SK-N-SH (cell line): ENCODE results near the gene INTS3. TPM values are rescaled to one million over a fixed set of nuclear protein-coding genes. Genes with fewer than 3 reads are reported as not detected.

Experiments used
- CTCF ChIA-PET: fragments of 300-600, 350-600 bp; formaldehyde crosslinking; extraction: SDS; loops from one replicate; lab custom pipeline; 2021; lab: Yijun Ruan, JAX
- POLR2A ChIA-PET: fragments of 350-600 bp; sonication (Branson Sonifier 250); formaldehyde crosslinking; extraction: SDS; loops from one replicate; lab custom pipeline; 2020; ENCODE audit warnings: antibody characterized with exemption, inconsistent platforms; lab: Yijun Ruan, JAX
- DNase-seq: peaks from one replicate; pipeline ENCODE4 v3.0.0; 2012
- H2AFZ ChIP-seq: fragments of 200-600 bp; sonication (generic); 2 replicates; pipeline ENCODE4 v1.8.1; 2016; ENCODE audit warnings: antibody characterized with exemption, mild to moderate bottlenecking, low read depth
- H3F3A ChIP-seq: fragments of 200-600 bp; sonication (generic); replicated peaks from 2 replicates; pipeline ENCODE3; 2016; ENCODE audit warnings: antibody characterized with exemption, mild to moderate bottlenecking; ENCODE audit not compliant: insufficient read depth
- H3K27ac ChIP-seq, 2 experiments: fragments of 200-500 bp in 1 of 2; fragments of 200-600 bp in 1 of 2; sonication (Bioruptor generic) in 1 of 2; sonication (generic), shearing (Covaris generic) in 1 of 2; 2 replicates each; pipeline versions ENCODE4 v1.5.1 to v1.6.1; 2014 to 2016; ENCODE audit warnings: low read depth in 2 of 2, inconsistent platforms in 1 of 2, low read length in 1 of 2, mild to moderate bottlenecking in 1 of 2, mixed read lengths in 1 of 2
- H3K27me3 ChIP-seq: fragments of 200-600 bp; sonication (generic), shearing (Covaris generic); 2 replicates; pipeline ENCODE4 v1.6.1; 2016; ENCODE audit warnings: mixed run types; ENCODE audit not compliant: insufficient read depth
- H3K36me3 ChIP-seq, 2 experiments: fragments of 200-500 bp in 1 of 2; fragments of 200-600 bp in 1 of 2; sonication (Bioruptor generic) in 1 of 2; sonication (generic) in 1 of 2; replicated peaks in 1 of 2; 2 replicates each; pipeline versions ENCODE3 to v1.5.1; 2014 to 2016; ENCODE audit warnings: low read length in 1 of 2, mild to moderate bottlenecking in 1 of 2; ENCODE audit not compliant: insufficient read depth in 2 of 2, control insufficient read depth in 1 of 2
- H3K4me1 ChIP-seq, 2 experiments: fragments of 200-500 bp in 1 of 2; fragments of 200-600 bp in 1 of 2; sonication (Bioruptor generic) in 1 of 2; sonication (generic), shearing (Covaris generic) in 1 of 2; 2 replicates each; pipeline versions ENCODE4 v1.5.1 to v1.6.1; 2014 to 2016; ENCODE audit warnings: low read depth in 1 of 2, low read length in 1 of 2, mixed run types in 1 of 2; ENCODE audit not compliant: insufficient read depth in 2 of 2, control insufficient read depth in 1 of 2
- H3K4me2 ChIP-seq: fragments of 200-600 bp; sonication (generic), shearing (Covaris generic); 2 replicates; pipeline ENCODE4 v1.6.1; 2017; ENCODE audit warnings: mixed run types
- H3K4me3 ChIP-seq, 2 experiments: fragments of 200-500 bp in 1 of 2; fragments of 200-600 bp in 1 of 2; sonication (Bioruptor generic) in 1 of 2; sonication (generic), shearing (Covaris generic) in 1 of 2; 2 replicates each; pipeline versions ENCODE4 v1.5.1 to v1.8.1; 2014 to 2016; ENCODE audit warnings: low read depth in 2 of 2, inconsistent platforms in 1 of 2, low read length in 1 of 2, mild to moderate bottlenecking in 1 of 2, mixed read lengths in 1 of 2, moderate library complexity in 1 of 2
- H3K79me2 ChIP-seq: fragments of 200-600 bp; sonication (generic); 2 replicates; pipeline ENCODE4 v1.8.1; 2017; ENCODE audit warnings: mild to moderate bottlenecking; ENCODE audit not compliant: insufficient read depth
- H3K9ac ChIP-seq: fragments of 200-600 bp; sonication (generic); 2 replicates; pipeline ENCODE4 v1.6.1; 2017; ENCODE audit warnings: mixed run types
- H3K9me2 ChIP-seq: fragments of 200-600 bp; sonication (generic); 2 replicates; pipeline ENCODE4 v1.6.1; 2017; ENCODE audit warnings: mixed run types
- H3K9me3 ChIP-seq: fragments of 200-600 bp; sonication (generic); 2 replicates; pipeline ENCODE4 v1.6.1; 2017; ENCODE audit warnings: mixed run types, mild to moderate bottlenecking, moderate library complexity
- H4K20me1 ChIP-seq: fragments of 200-600 bp; sonication (generic); 2 replicates; pipeline ENCODE4 v1.6.1; 2017; ENCODE audit warnings: mild to moderate bottlenecking, mixed run types; ENCODE audit not compliant: insufficient read depth
- CHD2 ChIP-seq: fragments of 150-350 bp; IDR thresholded peaks from 2 replicates; pipeline ENCODE4 v1.6.1; 2018; ENCODE audit warnings: low read length; ENCODE audit not compliant: partially characterized antibody
- CTCF ChIP-seq: fragments of 200-600 bp; sonication (generic); IDR thresholded peaks from 2 replicates; pipeline ENCODE4 v1.6.1; 2017; ENCODE audit warnings: antibody characterized with exemption, mild to moderate bottlenecking, moderate library complexity
- EP300 ChIP-seq, 2 experiments: IDR thresholded peaks; 2 replicates each; pipeline versions ENCODE4 v1.4.0 to v1.6.1; 2012; ENCODE audit warnings: borderline replicate concordance in 1 of 2, low read depth in 1 of 2, low read length in 1 of 2
- FOXJ3 ChIP-seq: sonication (generic); formaldehyde crosslinking; IDR thresholded peaks from 2 replicates; pipeline ENCODE4 v1.5.1; 2020; ENCODE audit warnings: mild to moderate bottlenecking, missing genetic modification reagents
- GABPA ChIP-seq: IDR thresholded peaks from 2 replicates; pipeline ENCODE4 v1.4.0; 2012; ENCODE audit warnings: low read depth, mild to moderate bottlenecking
- GATA2 ChIP-seq: sonication (generic); formaldehyde crosslinking; IDR thresholded peaks from 2 replicates; pipeline ENCODE4 v1.5.0; 2020; ENCODE audit warnings: mild to moderate bottlenecking, missing genetic modification reagents
- MEF2A ChIP-seq: IDR thresholded peaks from 2 replicates; pipeline ENCODE4 v1.4.0; 2012; ENCODE audit warnings: low read depth, borderline replicate concordance
- MXI1 ChIP-seq: IDR thresholded peaks from 2 replicates; pipeline ENCODE4 v1.6.1; 2012; ENCODE audit warnings: mild to moderate bottlenecking, low read depth, low read length, improper control_type of control experiment
- NRF1 ChIP-seq: IDR thresholded peaks from 2 replicates; pipeline ENCODE4 v1.6.1; 2012; ENCODE audit warnings: low read depth, mild to moderate bottlenecking, low read length
- RXRA ChIP-seq: IDR thresholded peaks from 2 replicates; pipeline ENCODE4 v1.4.0; 2012; ENCODE audit warnings: low read depth, mild to moderate bottlenecking, borderline replicate concordance
- SIN3A ChIP-seq: IDR thresholded peaks from 2 replicates; pipeline ENCODE4 v1.6.1; 2012; ENCODE audit warnings: low read depth, mild to moderate bottlenecking, low read length, moderate library complexity, borderline replicate concordance
- SMC3 ChIP-seq: IDR thresholded peaks from 2 replicates; pipeline ENCODE4 v1.6.1; 2012; ENCODE audit warnings: low read depth, low read length, improper control_type of control experiment
- TAF1 ChIP-seq: IDR thresholded peaks from 2 replicates; pipeline ENCODE4 v1.6.1; 2012; ENCODE audit warnings: low read depth, mild to moderate bottlenecking, low read length, moderate library complexity, borderline replicate concordance
- TEAD4 ChIP-seq: IDR thresholded peaks from 2 replicates; pipeline ENCODE4 v1.4.0; 2012; ENCODE audit warnings: mild to moderate bottlenecking, borderline replicate concordance; ENCODE audit not compliant: insufficient read depth
- YY1 ChIP-seq: IDR thresholded peaks from 2 replicates; pipeline ENCODE4 v1.4.0; 2012; ENCODE audit warnings: low read depth, mild to moderate bottlenecking
- WGBS: methylation state at CpG from one replicate; pipeline ENCODE4 v1.1.6; 2017; ENCODE audit warnings: low lambda C conversion rate; 5-methylcytosine and 5-hydroxymethylcytosine counted together
- polyA plus RNA-seq, 3 experiments: library from polyadenylated mRNA; depleted of rRNA; stranded (reverse); fragments of >200 nt; gene quantifications; 2 replicates each; pipeline ENCODE4 v1.2.3, GENCODE V29; 2012
- TF ChIP-seq, protein P1 (sequence below): fragments of 150-350 bp; IDR thresholded peaks from 2 replicates; pipeline ENCODE4 v1.6.1; 2017; ENCODE audit warnings: antibody characterized with exemption, low read length, low read depth, borderline replicate concordance
- TF ChIP-seq, protein P2 (sequence below): IDR thresholded peaks from 2 replicates; pipeline ENCODE4 v1.6.1; 2012; ENCODE audit warnings: mild to moderate bottlenecking, low read depth, low read length, moderate library complexity
- TF ChIP-seq, protein P3 (sequence below): IDR thresholded peaks from 2 replicates; pipeline ENCODE4 v1.4.0; 2012; ENCODE audit warnings: low read depth, borderline replicate concordance

Gene INTS3
- polyA plus RNA-seq, 1 of the 3 experiments (the other 2 are of a cell fraction): 64.3 TPM

DNA sequence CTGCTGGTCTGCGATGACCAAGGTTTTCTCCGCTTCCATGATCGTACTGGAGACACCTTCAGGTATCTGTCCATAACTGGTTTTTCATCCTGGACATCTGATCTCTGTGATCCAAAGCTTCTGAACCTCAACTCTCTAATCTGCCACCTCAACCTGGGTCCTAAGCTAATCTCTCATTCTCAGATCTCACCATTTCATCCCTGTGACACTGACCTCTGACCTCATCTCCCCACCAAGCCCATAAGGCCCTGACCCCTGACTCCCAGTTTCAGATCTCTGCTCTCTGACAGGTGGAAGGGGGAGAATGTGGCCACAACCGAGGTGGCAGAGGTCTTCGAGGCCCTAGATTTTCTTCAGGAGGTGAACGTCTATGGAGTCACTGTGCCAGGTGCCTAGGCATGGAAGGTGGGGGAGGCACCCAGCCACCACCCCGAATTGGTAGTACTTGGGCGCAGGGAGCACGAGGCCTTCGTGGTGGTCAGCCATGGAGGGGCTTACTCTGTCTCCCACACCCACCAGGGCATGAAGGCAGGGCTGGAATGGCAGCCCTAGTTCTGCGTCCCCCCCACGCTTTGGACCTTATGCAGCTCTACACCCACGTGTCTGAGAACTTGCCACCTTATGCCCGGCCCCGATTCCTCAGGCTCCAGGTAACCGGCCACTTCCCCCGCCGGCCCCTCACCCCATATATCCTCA lies 51.1 kb downstream of the INTS3 start:
- H3K4me3 ChIP-seq: no peak overlapping the region
- DNase-seq: no peak
- no peaks in the 10 kb centered on the region for H3K9me3 ChIP-seq
- TF ChIP-seq TAF1: no peak
- no peak for TF ChIP-seq SMC3
- TF ChIP-seq CTCF: no peak
- TF ChIP-seq NRF1: no peak
- no peak for TF ChIP-seq YY1
- no peak for TF ChIP-seq TEAD4
- no peak for TF ChIP-seq GATA2
- TF ChIP-seq, protein P1, sequence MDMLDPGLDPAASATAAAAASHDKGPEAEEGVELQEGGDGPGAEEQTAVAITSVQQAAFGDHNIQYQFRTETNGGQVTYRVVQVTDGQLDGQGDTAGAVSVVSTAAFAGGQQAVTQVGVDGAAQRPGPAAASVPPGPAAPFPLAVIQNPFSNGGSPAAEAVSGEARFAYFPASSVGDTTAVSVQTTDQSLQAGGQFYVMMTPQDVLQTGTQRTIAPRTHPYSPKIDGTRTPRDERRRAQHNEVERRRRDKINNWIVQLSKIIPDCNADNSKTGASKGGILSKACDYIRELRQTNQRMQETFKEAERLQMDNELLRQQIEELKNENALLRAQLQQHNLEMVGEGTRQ: no peak
- TF ChIP-seq CHD2: no peak
- TF ChIP-seq GABPA: no peak
- no peak for TF ChIP-seq MEF2A
- TF ChIP-seq RXRA: no peak
- TF ChIP-seq, protein P2, sequence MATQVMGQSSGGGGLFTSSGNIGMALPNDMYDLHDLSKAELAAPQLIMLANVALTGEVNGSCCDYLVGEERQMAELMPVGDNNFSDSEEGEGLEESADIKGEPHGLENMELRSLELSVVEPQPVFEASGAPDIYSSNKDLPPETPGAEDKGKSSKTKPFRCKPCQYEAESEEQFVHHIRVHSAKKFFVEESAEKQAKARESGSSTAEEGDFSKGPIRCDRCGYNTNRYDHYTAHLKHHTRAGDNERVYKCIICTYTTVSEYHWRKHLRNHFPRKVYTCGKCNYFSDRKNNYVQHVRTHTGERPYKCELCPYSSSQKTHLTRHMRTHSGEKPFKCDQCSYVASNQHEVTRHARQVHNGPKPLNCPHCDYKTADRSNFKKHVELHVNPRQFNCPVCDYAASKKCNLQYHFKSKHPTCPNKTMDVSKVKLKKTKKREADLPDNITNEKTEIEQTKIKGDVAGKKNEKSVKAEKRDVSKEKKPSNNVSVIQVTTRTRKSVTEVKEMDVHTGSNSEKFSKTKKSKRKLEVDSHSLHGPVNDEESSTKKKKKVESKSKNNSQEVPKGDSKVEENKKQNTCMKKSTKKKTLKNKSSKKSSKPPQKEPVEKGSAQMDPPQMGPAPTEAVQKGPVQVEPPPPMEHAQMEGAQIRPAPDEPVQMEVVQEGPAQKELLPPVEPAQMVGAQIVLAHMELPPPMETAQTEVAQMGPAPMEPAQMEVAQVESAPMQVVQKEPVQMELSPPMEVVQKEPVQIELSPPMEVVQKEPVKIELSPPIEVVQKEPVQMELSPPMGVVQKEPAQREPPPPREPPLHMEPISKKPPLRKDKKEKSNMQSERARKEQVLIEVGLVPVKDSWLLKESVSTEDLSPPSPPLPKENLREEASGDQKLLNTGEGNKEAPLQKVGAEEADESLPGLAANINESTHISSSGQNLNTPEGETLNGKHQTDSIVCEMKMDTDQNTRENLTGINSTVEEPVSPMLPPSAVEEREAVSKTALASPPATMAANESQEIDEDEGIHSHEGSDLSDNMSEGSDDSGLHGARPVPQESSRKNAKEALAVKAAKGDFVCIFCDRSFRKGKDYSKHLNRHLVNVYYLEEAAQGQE: no peak
- TF ChIP-seq MXI1: no peak
- TF ChIP-seq, protein P3, sequence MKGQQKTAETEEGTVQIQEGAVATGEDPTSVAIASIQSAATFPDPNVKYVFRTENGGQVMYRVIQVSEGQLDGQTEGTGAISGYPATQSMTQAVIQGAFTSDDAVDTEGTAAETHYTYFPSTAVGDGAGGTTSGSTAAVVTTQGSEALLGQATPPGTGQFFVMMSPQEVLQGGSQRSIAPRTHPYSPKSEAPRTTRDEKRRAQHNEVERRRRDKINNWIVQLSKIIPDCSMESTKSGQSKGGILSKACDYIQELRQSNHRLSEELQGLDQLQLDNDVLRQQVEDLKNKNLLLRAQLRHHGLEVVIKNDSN: no peak
- no peak for TF ChIP-seq EP300 (IDR thresholded peaks at IDR 0.05; ENCODE audit: borderline replicate concordance in 1 of 2, low read depth in 1 of 2, low read length in 1 of 2)
- no peak for TF ChIP-seq FOXJ3 (CRISPR knock-in tag)
- no peak for TF ChIP-seq SIN3A
- H2AFZ ChIP-seq: no peak overlapping the region
- H3K36me3 ChIP-seq: peaks cover 0 to 1% of the 10 kb centered on the region in 2 experiments
- ChIA-PET CTCF (interaction anchor here (1.1 to 1.3 kb wide), 3 partner anchors 19 to 208 kb away, joined by 3 read pairs; partner anchors contain the start of gene RAB13), POLR2A (no interaction called here)
- peaks cover 5% of the 10 kb centered on the region for H3F3A ChIP-seq
- H3K9ac ChIP-seq: no peak overlapping the region
- peaks cover 4 to 17% of the 10 kb centered on the region in 2 experiments; a peak in 2 of 4 replicates for H3K4me1 ChIP-seq
- no peak overlapping the region for H3K4me2 ChIP-seq
- no peaks in the 10 kb centered on the region for H3K79me2 ChIP-seq
- no peaks in the 10 kb centered on the region for H3K27me3 ChIP-seq
- no peaks in the 10 kb centered on the region for H3K9me2 ChIP-seq
- H3K27ac ChIP-seq: no peak overlapping the region
- H4K20me1 ChIP-seq: no peaks in the 10 kb centered on the region
- 86% methylated on average over 18 of the region's 18 CpGs for WGBS
